ENCODE data around the gene CDKAL1.

CDKAL1 gene

GRCh38 chr6:20991910-20992309 lies 457.7 kb downstream of the CDKAL1 start:
- no peak for DNase-seq

- no peak for DNase-seq
Measured at GRCh38 chr6:20996099-20996498, 461.8 kb downstream of the CDKAL1 start.

DNA sequence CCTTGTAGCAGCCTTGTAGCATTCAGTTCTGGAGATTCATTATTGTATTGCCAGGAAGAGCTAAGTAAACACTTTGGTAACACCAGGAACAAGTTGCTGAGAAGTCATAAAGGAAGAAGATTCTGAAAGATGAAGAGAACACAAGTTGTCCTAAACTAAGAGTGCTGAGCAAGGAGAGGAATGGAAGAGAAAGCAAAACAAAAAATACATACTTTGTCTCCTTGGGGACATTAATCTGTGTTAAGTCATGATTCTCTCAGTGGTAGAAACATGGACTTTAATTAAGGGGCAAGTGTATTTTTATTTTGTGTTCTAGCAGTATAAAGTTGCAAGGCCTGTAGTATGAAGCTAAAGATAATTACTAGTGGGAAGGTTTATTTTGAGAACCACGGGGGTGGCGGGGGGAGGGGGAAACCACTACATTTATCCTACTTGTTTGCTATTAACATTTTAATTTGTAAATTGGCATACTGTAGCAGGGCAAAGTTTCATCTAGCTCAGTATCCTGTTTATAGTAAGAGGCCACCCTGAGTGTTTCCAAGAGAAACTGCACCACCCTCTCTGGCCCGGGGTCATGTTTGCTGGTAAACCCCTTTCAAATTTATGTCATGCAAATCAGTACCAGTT lies 463.0 kb downstream of the CDKAL1 start:
- DNase-seq, result no peak

- no peak for DNase-seq
Measured at GRCh38 chr6:20997770-20998147, 463.5 kb downstream of the CDKAL1 start.

- no peak for DNase-seq
Measured at GRCh38 chr6:20998748-20999448, 464.6 kb downstream of the CDKAL1 start.

DNA sequence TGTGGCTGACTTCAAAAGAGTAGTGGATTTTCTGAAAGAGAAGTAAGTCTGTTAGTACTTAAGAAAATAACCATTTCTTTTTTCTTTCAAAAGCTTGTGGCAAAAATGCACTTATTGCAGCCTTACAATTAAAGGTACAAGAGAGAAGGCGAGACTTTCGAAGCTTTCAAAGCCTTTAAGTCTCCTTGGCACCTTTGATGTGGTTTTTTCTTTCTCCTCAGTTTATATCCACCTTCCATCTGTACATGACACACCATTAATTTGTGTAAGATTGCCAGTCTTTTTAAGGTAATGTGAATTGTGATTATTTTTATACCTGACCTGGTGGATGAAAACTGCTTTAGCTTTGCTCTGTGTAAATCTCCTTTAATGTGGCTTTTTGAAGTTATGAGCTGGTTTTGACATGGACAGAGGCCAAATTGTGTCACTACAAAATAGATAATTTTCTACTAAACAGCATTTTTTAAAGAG lies 466.1 kb downstream of the CDKAL1 start:
- DNase-seq, result no peak

- DNase-seq, result no peak
Measured at GRCh38 chr6:21001736-21002135, 467.5 kb downstream of the CDKAL1 start.

GRCh38 chr6:21003780-21004541 lies 469.7 kb downstream of the CDKAL1 start:
- no peak for DNase-seq

DNA sequence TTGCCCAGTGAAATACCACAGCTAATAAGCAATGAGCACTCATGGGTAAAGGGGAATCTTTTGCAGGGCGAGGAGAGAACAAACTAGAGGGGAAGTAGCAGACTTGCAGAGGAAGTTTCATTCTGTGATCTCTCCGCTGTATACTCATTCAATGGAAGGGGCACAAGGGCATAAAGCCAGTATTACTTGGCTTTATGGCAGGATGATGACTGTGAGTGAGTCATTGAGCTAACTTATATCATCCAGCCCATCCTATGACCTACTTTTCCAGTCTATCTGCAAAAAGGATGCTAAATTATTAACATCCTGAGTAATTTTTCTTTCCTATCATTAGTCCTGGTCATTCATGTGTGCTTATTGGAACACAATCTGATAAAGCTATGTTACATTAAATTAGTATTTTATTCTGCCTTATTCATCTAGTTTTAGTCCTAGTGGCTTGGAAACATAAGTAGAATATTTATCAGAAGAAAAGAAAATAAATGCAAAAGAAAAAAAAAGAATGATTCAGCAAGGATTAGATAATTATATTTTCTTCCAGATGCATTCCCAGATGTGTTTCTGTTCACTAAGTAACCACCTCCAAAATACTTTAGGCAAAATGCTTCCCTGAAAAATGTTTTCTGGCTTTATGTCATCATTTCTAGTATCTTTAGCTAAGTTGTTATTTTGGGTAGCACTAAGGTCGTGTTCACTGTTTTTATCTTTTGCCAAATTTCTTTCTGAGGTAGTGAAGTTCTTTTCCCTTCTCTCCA lies 471.7 kb downstream of the CDKAL1 start:
- DNase-seq, result no peak

- DNase-seq, result no peak
Measured at GRCh38 chr6:21019614-21020013, 485.4 kb downstream of the CDKAL1 start.

DNA sequence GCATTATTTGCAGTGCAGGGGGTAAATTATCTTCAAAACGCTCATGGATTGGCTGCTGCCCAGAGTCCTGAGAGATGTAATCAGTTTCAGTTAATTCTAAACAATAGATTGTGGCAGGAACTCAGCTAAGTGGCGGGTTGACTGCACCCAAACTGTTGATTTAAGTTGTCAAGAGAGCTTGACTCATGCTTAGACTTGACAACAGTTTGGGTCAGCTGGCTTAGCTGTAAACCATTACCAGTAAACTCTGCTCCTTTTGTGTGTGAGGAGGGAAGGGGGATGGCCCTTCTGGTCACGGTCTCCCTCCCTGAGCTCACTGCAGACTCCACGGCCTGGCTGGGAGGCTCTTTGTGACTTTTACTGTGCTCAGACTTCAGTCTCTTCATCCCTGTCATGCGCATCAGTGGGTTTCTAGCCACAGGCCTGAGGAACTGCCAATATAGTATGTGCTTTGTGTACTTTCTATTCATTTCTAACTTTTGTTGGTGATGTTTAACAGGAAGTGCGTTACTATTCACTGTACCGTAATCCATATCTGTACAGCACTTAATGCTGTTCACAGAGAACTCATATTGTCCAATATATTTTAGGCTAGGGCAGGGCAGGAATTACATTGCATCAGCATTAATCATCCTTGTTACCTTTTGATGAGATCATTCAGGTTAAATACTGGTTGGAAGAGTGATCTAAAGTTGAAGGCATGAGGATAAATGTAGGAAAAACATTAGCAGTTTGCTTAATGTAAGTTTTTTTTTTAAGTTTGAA lies 488.3 kb downstream of the CDKAL1 start:
- DNase-seq, result no peak

DNA sequence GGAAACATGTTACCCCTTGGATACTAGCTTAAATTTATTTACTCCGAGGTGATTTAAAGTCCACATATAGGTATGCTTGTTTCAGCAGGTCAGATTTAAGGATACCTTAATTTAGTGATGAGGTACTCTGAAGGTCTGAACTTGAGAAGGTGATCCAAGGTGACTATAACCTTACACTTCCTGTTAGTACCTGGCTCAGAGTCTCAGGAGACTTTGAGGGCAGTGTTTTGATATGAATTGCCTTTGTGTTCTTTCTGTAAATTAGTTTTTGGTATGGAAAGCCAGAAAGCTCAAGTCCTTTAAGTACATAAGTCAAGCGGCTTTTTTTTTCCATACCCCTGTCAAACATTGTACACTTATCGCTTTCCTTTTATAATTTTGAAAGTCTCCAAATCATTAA lies 489.0 kb downstream of the CDKAL1 start:
- no peak for DNase-seq

GRCh38 chr6:21024616-21025015 lies 490.4 kb downstream of the CDKAL1 start:
- DNase-seq, result no peak

DNA sequence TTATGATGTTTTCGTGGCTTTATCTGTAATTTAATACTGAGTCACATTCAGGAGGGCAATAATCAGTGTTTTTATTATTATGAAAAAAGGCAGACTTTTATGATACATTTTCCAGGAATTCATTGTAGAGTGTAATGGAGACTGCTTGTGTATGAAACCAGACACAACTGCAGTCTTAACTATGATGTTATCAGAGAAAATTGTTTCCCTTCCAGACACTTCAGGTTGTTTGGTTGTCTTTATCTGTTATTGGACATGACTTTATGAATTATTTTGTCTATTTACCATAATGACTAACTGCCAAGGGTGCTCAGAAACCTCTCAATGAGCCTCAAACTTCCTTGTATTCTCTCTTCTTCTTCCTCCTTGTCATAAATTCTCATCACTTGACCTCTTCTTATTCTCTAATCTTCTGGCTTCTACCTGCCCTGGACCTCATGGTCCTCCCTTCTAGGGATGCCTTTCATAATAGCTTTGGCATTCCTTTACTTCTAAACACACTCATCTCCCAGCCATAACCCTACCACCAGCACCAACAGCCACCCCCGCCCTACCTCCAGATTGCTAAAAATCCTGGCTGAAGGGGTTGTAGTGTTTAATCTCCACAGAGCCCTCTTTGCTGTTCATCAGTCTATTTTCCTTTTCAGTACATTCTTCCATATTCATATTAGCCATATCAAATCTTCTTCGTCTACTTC lies 492.5 kb downstream of the CDKAL1 start:
- DNase-seq, result no peak

DNA sequence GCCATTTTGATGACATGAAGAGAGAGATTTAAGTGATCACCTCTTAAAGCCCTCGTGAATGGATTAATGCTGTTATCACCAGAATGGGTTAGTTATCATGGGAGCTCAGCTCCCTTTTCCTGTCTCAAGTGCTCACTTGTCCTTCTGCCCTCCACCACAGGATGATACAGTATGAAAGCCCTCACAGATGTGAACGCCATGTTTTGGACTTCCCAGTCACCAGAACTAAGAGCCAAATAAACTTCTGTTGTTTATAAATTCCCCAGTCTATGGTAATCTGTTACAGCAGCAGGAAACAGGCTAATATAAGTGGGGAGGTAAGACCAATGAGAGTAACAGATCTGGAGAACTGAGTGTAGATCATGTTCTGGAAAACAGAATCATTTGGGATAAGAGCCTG lies 493.2 kb downstream of the CDKAL1 start:
- DNase-seq, result no peak

DNA sequence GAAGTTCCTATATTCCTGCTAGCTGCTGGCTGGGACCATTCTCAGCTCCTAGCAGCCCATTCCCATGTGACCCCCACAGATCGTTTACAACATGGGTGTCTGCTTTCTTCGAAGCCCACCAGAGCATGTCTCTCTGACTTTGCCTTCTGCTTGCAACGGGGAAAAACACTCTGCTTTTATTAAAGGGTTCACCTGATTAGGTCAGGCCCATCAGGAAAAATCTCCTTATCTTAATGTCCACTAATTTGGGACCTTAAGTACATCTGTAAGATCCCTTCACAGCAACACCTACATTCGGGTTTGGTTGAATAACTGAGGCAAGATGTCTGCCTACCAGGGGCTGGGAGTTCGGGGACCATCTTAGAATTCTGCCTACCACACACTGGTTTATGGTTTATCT lies 496.9 kb downstream of the CDKAL1 start:
- DNase-seq, result no peak

GRCh38 chr6:21033084-21033483 lies 498.8 kb downstream of the CDKAL1 start:
- no peak for DNase-seq

DNA sequence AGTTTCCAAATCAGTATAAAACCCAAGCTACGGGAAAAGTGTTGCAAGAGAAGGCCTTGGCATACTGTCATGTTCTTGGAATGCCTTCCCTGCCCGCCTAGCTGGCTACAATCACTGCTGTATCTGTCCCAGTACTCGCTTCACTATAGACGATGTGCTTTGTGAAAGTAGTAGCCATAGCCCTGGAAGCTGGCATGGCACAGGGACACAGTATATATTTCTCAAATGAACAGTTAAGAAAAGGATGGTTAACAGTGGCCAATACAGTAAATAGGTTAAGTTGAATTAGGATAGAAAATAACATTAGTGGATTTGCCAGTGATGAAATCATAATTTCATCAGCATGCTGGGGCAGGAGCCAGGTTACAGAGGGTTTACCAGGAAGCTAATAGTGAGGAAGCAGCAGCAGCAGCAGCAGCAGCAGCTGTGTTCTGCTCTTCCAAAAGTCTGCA lies 499.3 kb downstream of the CDKAL1 start:
- no peak for DNase-seq

DNA sequence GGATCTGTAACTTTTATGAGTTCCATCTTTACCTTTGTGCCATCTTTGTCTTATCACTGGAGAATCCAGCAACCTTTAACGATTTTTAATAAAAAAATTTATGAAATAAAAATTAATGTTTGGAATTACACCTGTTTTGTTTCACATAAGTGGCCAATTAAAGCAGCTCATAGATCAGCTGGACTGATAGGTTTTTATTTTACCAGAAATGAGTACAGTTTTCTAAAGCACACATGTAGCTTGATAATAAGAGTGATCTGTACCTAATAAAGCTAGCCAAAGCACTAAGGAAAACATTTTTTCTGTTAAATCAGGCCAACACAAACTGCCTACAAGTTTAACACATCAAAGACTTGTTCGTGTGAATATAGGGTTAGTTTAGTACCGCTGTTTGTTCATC lies 500.1 kb downstream of the CDKAL1 start:
- no peak for DNase-seq

- no peak for DNase-seq
Measured at GRCh38 chr6:21037453-21037852, 503.2 kb downstream of the CDKAL1 start.

DNA sequence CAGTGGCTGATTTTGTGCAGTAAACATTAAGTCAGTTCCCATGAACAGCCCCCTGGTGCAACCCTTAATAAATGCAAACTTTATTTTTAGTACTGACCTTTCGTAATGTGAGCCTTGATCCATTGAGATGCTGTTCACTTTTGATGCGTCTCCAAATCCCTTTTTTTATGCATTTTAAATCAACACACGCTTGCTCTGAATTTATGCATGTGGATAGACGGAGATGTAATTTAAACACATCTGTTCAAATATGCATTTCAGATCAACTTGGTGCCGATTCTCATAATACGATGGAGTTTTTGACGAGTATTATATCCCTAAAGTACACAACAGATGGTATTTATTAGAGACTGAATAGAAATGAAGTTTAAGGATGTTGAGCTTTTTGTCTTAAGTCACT lies 505.7 kb downstream of the CDKAL1 start:
- DNase-seq, result no peak
